ENCODE measurements around the gene F12.

The F12 gene

DNA sequence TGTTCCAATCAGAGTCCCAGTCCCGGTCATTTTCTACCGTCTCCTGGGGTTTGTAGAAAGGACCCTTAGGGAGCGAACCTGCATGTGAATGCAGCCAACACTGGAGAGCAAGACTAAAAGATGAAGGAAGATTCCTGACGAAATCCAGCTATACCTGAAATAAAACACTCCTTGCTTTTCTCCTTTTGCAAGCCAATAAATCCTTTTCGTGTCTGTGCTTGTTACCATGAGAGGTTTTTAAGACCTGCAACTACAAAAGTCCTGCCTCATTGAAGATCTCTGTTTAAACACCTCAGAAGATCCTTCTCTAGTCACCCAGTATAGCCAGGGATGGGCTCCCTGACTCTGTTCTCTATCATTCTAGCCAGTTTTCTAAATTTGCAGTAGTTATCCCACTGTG, 35.2 kb downstream of the F12 start:
- H3K27me3 ChIP-seq (ENCODE audit: control insufficient read depth, insufficient read depth, low read length) = no peaks in the 10 kb centered on the region
- H3K4me2 ChIP-seq (ENCODE audit: low read length) = no peak overlapping the region
- H3K9me3 ChIP-seq (replicated peaks; ENCODE audit: low read length) = no peaks in the 10 kb centered on the region
- no peak overlapping the region for H3K4me3 ChIP-seq (ENCODE audit: low read length)
- no peaks in the 10 kb centered on the region for H3K36me3 ChIP-seq (ENCODE audit: insufficient read depth, low read length)
- peaks cover 17% of the 10 kb centered on the region for H3K4me1 ChIP-seq (ENCODE audit: control insufficient read depth, insufficient read depth, low read length)
- no peak overlapping the region for H3K9ac ChIP-seq (ENCODE audit: low read depth, low read length)

- peaks cover 16% of the 10 kb centered on the region for H3K4me1 ChIP-seq (ENCODE audit: control insufficient read depth, insufficient read depth, low read length)
- no peak overlapping the region for H3K9ac ChIP-seq (ENCODE audit: low read depth, low read length)
These were observed 35.6 kb downstream of the F12 start for GRCh38 chr5:177373806-177374205.

GRCh38 chr5:177372910-177373309, 36.5 kb downstream of the F12 start:
- peaks cover 16% of the 10 kb centered on the region for H3K4me1 ChIP-seq (ENCODE audit: control insufficient read depth, insufficient read depth, low read length)
- H3K27me3 ChIP-seq (ENCODE audit: control insufficient read depth, insufficient read depth, low read length) = no peaks in the 10 kb centered on the region
- H3K4me2 ChIP-seq (ENCODE audit: low read length) = no peak overlapping the region
- H3K36me3 ChIP-seq (ENCODE audit: insufficient read depth, low read length) = no peaks in the 10 kb centered on the region
- no peak overlapping the region for H3K9ac ChIP-seq (ENCODE audit: low read depth, low read length)
- no peak overlapping the region for H3K4me3 ChIP-seq (ENCODE audit: low read length)
- no peaks in the 10 kb centered on the region for H3K9me3 ChIP-seq (replicated peaks; ENCODE audit: low read length)

More at GRCh38 chr5:177373806-177374205, 35.6 kb downstream of the F12 start:
- Histone ChIP-seq H3K36me3 (ENCODE audit: insufficient read depth, low read length) (no peaks in the 10 kb centered on the region), H3K27me3 (ENCODE audit: control insufficient read depth, insufficient read depth, low read length) (no peaks in the 10 kb centered on the region), H3K4me3 (ENCODE audit: low read length) (no peak overlapping the region), H3K4me2 (ENCODE audit: low read length) (no peak overlapping the region), H3K9me3 (replicated peaks; ENCODE audit: low read length) (no peaks in the 10 kb centered on the region)

DNA sequence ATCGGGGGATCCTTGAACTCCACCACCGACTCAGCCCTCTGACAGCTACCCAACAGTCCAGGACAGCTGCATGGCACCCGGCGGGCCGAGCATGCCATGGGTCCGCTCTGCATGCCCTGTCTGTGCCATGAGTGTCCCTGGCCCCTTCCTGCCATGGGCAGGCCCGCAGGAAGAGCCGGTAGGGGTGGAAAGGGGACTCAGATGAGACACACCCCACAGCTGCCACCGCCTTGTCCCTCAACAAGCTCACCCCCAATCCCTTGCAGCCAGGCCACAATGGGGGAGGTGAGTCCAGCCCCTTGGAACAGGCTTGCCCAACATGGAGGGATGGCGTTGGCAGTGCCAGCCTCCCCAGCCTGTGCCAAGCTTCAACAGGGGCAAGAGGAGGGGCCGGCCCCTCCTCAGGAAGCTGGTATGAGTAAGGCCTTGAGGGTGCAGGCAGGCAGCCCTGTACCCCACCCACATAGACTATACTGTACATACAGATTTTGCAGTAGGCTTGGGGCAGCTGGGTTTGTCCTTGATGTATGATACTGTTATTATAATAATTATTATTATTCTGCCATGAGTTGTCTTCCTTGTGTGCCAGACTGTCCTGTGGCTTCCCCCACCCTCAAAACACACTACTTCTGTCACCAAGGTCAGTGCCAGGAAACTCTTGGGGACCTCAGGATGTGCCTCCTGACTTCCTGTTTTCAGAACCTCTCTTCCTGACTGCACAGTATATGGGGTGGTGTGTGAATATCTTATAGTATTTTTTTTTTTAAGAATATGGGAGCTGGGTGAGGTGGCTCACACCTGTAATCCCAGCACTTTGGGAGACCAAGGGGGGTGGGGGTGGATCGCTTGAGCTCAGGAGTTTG, 37.1 kb downstream of the F12 start:
- Histone ChIP-seq H3K4me1 (ENCODE audit: control insufficient read depth, insufficient read depth, low read length) (peaks cover 21% of the 10 kb centered on the region), H3K36me3 (ENCODE audit: insufficient read depth, low read length) (no peaks in the 10 kb centered on the region), H3K4me3 (ENCODE audit: low read length) (no peak overlapping the region), H3K27me3 (ENCODE audit: control insufficient read depth, insufficient read depth, low read length) (no peaks in the 10 kb centered on the region), H3K9ac (ENCODE audit: low read depth, low read length) (no peak overlapping the region), H3K9me3 (replicated peaks; ENCODE audit: low read length) (no peaks in the 10 kb centered on the region), H3K4me2 (ENCODE audit: low read length) (peak overlapping the region; percentile 80)

DNA sequence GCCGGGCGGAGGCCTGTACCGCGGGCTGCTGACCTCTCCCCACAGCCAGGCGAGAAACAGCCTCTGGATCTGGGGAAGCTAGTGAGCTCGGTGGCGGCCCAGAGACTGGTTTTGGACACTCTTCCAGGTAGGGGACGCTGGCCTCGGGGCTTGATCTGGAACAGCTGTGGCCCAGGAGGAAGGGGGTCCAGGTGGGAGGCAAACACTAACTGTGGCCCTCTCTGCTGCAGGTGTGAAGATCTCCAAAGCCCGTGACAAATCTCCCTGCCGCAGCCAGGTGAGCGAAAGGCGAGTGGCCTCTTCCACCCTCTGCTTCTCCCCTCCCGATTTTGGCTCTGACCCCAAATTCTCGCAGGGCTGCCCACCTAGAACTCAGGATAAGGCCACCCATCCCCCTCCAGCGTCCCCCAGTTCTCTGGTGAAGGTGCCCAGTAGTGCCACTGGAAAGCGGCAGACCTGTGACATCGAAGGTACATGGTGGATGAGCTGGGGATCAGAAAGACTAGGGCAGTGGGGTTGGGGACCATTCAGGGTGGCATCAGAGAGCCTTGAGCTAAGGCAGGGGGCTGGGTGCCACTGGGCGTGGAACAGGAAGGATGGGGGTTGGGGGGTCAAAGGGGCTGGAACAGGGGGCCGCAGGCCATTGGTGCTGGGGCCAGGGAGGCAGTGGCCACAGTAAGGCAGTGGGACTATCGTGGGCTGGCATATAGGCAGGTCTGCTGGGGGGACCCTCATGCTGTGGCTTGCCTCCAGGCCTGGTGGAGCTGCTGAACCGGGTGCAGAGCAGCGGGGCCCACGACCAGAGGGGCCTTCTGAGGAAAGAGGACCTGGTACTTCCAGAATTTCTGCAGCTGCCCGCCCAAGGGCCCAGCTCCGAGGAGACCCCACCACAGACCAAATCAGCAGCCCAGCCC, 38.0 kb downstream of the F12 start:
- peaks cover 26% of the 10 kb centered on the region for H3K4me1 ChIP-seq (ENCODE audit: control insufficient read depth, insufficient read depth, low read length)

DNA sequence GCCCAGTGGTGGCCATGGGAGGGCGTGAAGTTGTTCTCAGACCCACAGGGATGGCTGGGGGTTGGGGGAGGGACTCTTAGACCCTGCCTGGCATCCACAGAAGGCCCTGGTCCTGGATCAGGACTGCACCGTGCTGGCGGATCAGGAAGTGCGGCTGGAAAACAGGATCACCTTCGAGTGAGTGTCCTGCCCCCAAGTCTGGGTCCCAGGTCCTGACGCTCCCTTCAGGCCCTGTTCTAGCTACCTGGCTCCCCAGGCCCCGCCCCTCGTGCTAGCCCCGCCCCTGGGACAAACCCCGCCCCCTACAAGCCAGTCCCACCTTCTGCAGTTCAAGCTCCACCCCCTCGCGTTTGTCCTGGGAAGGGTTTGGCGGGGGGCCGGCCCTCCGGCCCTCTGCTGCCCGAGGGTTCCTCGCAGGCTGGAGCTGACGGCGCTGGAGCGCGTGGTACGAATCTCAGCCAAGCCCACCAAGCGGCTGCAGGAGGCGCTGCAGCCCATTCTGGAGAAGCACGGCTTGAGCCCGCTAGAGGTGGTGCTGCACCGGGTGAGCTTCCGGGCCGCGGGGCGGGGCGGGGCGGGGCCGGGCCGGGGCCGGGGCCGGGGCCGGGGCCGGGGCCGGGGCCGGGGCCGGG, 38.8 kb downstream of the F12 start:
- H3K4me1 ChIP-seq (ENCODE audit: control insufficient read depth, insufficient read depth, low read length) = peaks cover 26% of the 10 kb centered on the region
- H3K36me3 ChIP-seq (ENCODE audit: insufficient read depth, low read length) = no peaks in the 10 kb centered on the region
- H3K27me3 ChIP-seq (ENCODE audit: control insufficient read depth, insufficient read depth, low read length) = no peaks in the 10 kb centered on the region
- peak overlapping the region; percentile 80 for H3K4me2 ChIP-seq (ENCODE audit: low read length)
- H3K9me3 ChIP-seq (replicated peaks; ENCODE audit: low read length) = no peaks in the 10 kb centered on the region
- no peak overlapping the region for H3K9ac ChIP-seq (ENCODE audit: low read depth, low read length)
- peak overlapping the region; percentile 68 for H3K4me3 ChIP-seq (ENCODE audit: low read length)

More for the DNA sequence above, 38.0 kb downstream of the F12 start:
- no peaks in the 10 kb centered on the region for H3K36me3 ChIP-seq (ENCODE audit: insufficient read depth, low read length)
- no peaks in the 10 kb centered on the region for H3K27me3 ChIP-seq (ENCODE audit: control insufficient read depth, insufficient read depth, low read length)
- peak overlapping the region; percentile 80 for H3K4me2 ChIP-seq (ENCODE audit: low read length)
- peak overlapping the region; percentile 68 for H3K4me3 ChIP-seq (ENCODE audit: low read length)
- H3K9me3 ChIP-seq (replicated peaks; ENCODE audit: low read length) = no peaks in the 10 kb centered on the region
- H3K9ac ChIP-seq (ENCODE audit: low read depth, low read length) = peak overlapping the region; percentile 58

GRCh38 chr5:177369645-177370440, 39.5 kb downstream of the F12 start:
- Histone ChIP-seq H3K9ac (ENCODE audit: low read depth, low read length) (no peak overlapping the region), H3K4me2 (ENCODE audit: low read length) (no peak overlapping the region), H3K27me3 (ENCODE audit: control insufficient read depth, insufficient read depth, low read length) (no peaks in the 10 kb centered on the region), H3K36me3 (ENCODE audit: insufficient read depth, low read length) (no peaks in the 10 kb centered on the region), H3K9me3 (replicated peaks; ENCODE audit: low read length) (no peaks in the 10 kb centered on the region), H3K4me3 (ENCODE audit: low read length) (no peak overlapping the region), H3K4me1 (ENCODE audit: control insufficient read depth, insufficient read depth, low read length) (peaks cover 26% of the 10 kb centered on the region)

GRCh38 chr5:177368869-177369644, 40.3 kb downstream of the F12 start:
- Histone ChIP-seq H3K36me3 (ENCODE audit: insufficient read depth, low read length) (no peaks in the 10 kb centered on the region), H3K4me1 (ENCODE audit: control insufficient read depth, insufficient read depth, low read length) (peaks cover 26% of the 10 kb centered on the region), H3K9ac (ENCODE audit: low read depth, low read length) (no peak overlapping the region), H3K4me2 (ENCODE audit: low read length) (no peak overlapping the region), H3K9me3 (replicated peaks; ENCODE audit: low read length) (no peaks in the 10 kb centered on the region), H3K27me3 (ENCODE audit: control insufficient read depth, insufficient read depth, low read length) (no peaks in the 10 kb centered on the region), H3K4me3 (ENCODE audit: low read length) (no peak overlapping the region)

DNA sequence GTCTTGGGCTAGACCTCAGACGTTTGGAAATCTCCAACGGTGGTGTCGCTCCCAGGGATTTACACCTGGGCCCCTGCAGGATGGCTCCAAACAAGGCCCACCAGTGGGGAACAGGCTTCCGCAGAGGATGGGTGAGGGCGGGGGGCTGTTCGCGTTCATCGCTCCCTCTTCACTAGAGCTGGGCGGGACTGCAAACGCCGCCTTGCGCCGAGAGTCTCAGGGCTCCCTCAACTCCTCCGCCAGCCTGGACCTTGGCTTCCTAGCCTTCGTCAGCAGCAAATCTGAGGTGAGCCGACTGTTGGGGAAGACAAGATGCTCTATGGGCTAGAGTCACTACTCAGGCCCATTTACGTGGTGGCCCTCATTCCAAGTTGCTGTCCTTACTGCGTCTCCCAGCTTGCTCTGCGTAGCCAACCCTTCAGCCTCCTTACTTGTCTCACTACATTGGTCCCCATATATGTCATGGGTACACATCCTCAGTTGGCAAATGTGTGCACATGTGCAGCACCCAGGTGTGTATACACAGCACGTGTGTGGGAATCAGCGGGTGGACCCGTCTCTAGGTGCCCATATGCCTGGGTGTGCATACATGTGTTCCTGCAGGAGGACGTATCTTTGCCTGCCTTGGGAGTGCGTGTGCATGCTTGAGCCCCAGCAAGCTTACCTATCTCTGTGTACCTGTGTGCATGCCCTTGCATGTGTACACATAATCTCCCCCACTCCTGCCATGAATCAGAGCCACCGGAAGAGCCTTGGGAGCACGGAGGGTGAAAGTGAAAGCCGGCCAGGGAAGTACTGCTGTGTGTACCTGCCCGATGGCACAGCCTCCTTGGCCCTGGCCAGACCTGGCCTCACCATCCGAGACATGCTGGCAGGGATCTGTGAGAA, 41.1 kb downstream of the F12 start:
- Histone ChIP-seq H3K9me3 (replicated peaks; ENCODE audit: low read length) (no peaks in the 10 kb centered on the region), H3K4me1 (ENCODE audit: control insufficient read depth, insufficient read depth, low read length) (peaks cover 29% of the 10 kb centered on the region), H3K4me2 (ENCODE audit: low read length) (peak overlapping the region; percentile 87), H3K36me3 (ENCODE audit: insufficient read depth, low read length) (no peaks in the 10 kb centered on the region), H3K4me3 (ENCODE audit: low read length) (no peak overlapping the region), H3K27me3 (ENCODE audit: control insufficient read depth, insufficient read depth, low read length) (no peaks in the 10 kb centered on the region), H3K9ac (ENCODE audit: low read depth, low read length) (no peak overlapping the region)
